Measurements from ENCODE around the gene HSBP1L1. TPM values are rescaled to one million over a fixed set of nuclear protein-coding genes. Genes with fewer than 3 reads are reported as not detected.
"Not testable (repeated sequence)": the region's sequence is repeated elsewhere in the genome, so short reads cannot be mapped to it uniquely, and the experiment has no call there.

HSBP1L1 gene
- total RNA-seq, 2 donors from 2014 or later, result 11.2 to 11.8 TPM

DNA sequence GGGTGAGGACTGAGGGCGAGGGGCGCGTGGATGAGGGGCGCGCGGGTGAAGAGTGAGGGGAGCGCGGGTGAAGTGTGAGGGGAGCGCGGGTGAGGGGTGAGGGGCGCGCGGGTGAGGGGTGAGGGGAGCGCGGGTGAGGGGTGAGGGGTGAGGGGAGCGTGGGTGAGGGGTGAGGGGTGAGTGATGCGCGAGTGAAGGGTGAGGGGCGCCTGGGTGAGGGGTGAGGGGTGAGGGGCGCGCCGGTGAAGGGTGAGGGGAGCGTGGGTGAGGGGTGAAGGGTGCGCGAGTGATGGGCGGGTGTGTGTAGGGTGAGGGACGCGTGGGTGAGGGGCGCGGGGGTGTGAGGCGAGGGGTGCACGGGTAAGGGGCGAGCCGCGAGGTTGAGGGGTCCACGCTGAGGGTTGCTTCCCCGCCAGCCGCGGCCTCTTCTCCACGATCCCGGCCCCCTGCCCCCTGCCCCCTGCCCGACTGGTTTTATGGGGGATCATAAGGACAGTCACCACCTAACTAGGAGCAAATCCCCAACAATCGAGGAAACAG, 11.9 kb upstream of the HSBP1L1 start:
- no peak overlapping the region for H3K27ac Mint-ChIP-seq
- peak overlapping the region; percentile 44 to 53 for H3K4me3 Mint-ChIP-seq

DNA sequence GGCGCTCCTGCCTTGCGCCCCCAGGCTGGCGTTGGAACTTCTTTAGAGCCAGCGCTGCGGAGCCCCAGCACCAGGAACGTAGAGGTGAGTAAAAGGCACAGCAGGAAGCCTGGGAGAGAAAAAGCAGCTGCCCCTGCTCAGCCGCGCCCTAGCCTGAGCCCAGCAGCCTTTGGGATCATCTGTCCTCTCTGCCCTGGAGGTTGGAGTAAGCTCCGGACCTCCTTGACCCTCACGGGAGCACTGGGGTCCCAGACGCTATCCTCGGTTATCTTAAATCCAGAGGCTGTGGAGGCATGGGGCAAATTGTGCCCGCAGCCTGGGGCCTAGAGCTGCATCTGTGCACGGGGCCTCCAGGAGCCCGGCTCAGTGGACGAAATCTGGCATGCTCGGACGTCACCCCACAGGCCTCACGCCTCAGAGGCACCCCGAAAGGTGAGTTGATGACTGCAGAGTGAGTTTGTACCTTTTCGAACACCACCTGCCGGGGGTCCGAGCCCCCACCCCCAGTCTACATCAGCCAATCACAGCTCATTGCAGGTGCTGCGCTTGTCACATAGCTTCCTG, 11.4 kb upstream of the HSBP1L1 start:
- no peak overlapping the region for H3K27ac Mint-ChIP-seq
- DNase-seq (no peak), ATAC-seq (replicated peaks in 1 of 2) (no peak)
- H3K36me3 Mint-ChIP-seq (ENCODE audit: insufficient read depth in 2 of 2), result peaks cover 3% of the 10 kb centered on the region in 2 donors
- peaks cover 42% of the 10 kb centered on the region for H3K4me1 Mint-ChIP-seq (ENCODE audit: low read depth)
- no peaks in the 10 kb centered on the region for H3K9me3 Mint-ChIP-seq
- peak overlapping the region in 1 of 2 donors; percentile 59 for H3K4me3 Mint-ChIP-seq
- H3K27me3 Mint-ChIP-seq (ENCODE audit: low read depth), result no peaks in the 10 kb centered on the region

More for the DNA sequence above, 11.9 kb upstream of the HSBP1L1 start:
- peaks cover 42% of the 10 kb centered on the region for H3K4me1 Mint-ChIP-seq (ENCODE audit: low read depth)
- H3K9me3 Mint-ChIP-seq, result no peaks in the 10 kb centered on the region
- no peaks in the 10 kb centered on the region for H3K27me3 Mint-ChIP-seq (ENCODE audit: low read depth)
- ATAC-seq (replicated peaks in 1 of 2), result no peak
- DNase-seq, result no peak
- peaks cover 3% of the 10 kb centered on the region in 2 donors for H3K36me3 Mint-ChIP-seq (ENCODE audit: insufficient read depth in 2 of 2)

DNA sequence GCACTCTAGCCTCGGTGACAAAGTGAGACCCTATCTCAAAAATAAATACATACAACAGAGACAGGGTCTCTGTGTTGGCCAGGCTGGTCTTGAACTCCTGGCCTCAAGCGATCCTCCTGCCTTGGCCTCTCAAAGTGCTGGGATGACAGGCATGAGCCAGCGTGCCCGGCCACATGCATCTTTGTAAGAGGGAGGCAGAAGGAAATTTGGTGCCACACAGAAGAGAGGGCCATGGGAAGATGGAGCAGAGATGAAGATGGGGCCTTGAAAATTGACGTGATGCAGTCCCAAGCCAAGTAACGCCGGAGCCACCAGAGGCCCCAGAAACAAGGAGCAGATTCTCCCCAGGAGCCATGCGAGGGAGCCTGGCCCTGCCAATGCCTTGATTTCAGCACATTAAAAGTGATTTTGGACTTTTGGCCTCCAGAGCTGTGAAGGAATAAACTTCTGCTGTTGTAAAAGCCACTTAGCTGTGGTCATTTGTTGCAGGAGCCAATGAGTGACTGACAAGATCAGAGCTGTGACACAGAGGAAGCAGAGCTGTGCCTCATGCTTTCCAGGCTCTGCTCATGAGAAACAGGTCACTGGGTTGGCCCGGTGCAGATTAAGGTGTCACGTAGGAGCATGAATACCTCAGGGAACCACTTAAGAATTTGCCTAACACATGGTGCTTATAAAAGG, 10.3 kb upstream of the HSBP1L1 start:
- ATAC-seq (replicated peaks in 1 of 2), result peak in 1 of 2 donors; percentile 46
- H3K36me3 Mint-ChIP-seq (ENCODE audit: insufficient read depth in 2 of 2), result peaks cover 0 to 1% of the 10 kb centered on the region in 2 donors
- DNase-seq, result peak; percentile 41 to 44
- no peaks in the 10 kb centered on the region for H3K9me3 Mint-ChIP-seq
- no peaks in the 10 kb centered on the region for H3K27me3 Mint-ChIP-seq (ENCODE audit: low read depth)
- no peak overlapping the region for H3K27ac Mint-ChIP-seq
- peaks cover 34% of the 10 kb centered on the region for H3K4me1 Mint-ChIP-seq (ENCODE audit: low read depth)
- H3K4me3 Mint-ChIP-seq, result no peak overlapping the region

DNA sequence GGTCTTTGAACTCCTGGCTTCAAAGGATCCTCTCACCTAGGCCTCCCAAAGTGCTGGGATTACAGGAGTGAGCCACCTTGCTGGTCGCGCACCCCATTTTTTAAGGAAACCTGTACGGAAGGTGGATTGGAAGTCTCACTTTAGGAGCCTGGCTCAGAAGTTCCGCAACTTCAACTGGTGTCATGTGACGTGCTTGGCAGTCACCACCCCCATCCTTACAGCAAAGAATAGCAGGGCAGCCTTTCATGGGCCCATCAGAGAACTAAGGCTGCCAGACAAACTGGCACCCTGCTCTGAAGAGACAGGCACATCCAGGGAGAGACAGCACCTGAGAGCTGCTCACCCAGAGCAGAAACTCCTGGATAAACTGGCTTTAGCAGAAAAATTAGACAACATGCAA, 9.7 kb upstream of the HSBP1L1 start:
- no peak overlapping the region for H3K27ac Mint-ChIP-seq
- H3K4me3 Mint-ChIP-seq, result peak overlapping the region in 1 of 2 donors; percentile 56
- H3K36me3 Mint-ChIP-seq (ENCODE audit: insufficient read depth in 2 of 2), result peaks cover 0 to 1% of the 10 kb centered on the region in 2 donors
- DNase-seq (no peak), ATAC-seq (replicated peaks in 1 of 2) (no peak)
- peaks cover 31% of the 10 kb centered on the region for H3K4me1 Mint-ChIP-seq (ENCODE audit: low read depth)
- H3K27me3 Mint-ChIP-seq (ENCODE audit: low read depth), result no peaks in the 10 kb centered on the region
- H3K9me3 Mint-ChIP-seq, result no peaks in the 10 kb centered on the region

DNA sequence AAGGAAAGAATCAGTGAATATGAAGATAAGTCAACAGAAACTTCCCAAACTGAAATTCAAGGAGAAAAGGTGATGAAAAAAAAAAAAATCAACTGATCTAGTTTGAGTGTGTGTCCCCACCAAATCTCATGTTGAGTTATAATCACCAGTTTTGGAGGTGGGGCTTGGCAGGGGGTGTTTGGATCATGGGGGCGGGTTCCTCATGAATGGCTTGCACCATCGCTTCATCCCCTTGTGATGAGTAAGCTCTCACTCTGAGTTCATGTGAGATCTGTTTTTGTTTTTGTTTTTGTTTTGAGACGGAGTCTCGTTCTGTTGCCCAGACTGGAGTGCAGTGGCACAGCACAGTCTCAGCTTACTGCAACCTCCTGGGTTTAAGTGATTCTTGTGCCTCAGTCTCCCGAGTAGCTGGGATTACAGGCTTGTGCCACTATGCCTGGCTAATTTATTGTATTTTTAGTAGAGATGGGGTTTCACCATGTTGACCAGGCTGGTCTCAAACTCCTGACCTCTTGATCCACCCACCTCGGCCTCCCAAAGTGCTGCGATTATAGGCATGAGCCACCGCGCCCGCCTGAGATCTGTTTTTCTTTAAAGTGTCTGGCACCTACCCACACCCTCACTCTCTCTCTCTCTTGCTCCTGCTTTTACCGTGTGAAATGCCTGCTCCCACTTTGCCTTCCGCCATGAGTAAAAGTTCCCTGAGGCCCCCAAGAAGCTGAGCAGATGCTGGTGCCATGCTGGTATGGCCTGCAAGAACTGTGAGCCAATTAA, 9.0 kb upstream of the HSBP1L1 start:
- no peaks in the 10 kb centered on the region for H3K27me3 Mint-ChIP-seq (ENCODE audit: low read depth)
- no peaks in the 10 kb centered on the region for H3K36me3 Mint-ChIP-seq (ENCODE audit: insufficient read depth in 2 of 2)
- DNase-seq (peak; percentile 54 to 55), ATAC-seq (replicated peaks in 1 of 2) (peak; percentile 11 to 42)
- peaks cover 31% of the 10 kb centered on the region for H3K4me1 Mint-ChIP-seq (ENCODE audit: low read depth)
- H3K27ac Mint-ChIP-seq, result peak overlapping the region; percentile 35
- no peaks in the 10 kb centered on the region for H3K9me3 Mint-ChIP-seq
- H3K4me3 Mint-ChIP-seq, result peak overlapping the region in 1 of 2 donors; percentile 56

DNA sequence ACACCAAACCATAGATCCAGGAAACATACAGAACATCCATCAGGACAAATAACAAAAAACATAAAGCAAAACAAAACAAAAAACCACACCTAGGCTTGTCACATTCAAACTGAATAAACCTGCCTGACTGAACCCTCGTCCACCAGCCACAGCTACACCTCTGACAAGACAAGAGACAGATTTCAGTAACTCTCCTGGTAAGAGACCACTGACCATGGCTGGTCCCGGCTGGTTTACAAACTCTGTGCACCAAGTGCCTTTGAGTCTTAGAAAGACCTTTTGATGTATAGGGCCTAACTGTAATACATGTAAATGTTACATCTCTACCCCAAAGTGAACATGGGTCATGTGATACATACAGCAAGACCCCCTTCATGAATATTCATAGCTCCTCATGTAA, 8.2 kb upstream of the HSBP1L1 start:
- Mint-ChIP-seq H3K9me3 (no peaks in the 10 kb centered on the region), H3K27ac (no peak overlapping the region), H3K4me1 (ENCODE audit: low read depth) (peaks cover 37% of the 10 kb centered on the region), H3K36me3 (ENCODE audit: insufficient read depth in 2 of 2) (no peaks in the 10 kb centered on the region), H3K4me3 (no peak overlapping the region), H3K27me3 (ENCODE audit: low read depth) (no peaks in the 10 kb centered on the region)
- DNase-seq, result no peak
- ATAC-seq (replicated peaks in 1 of 2), result no peak

DNA sequence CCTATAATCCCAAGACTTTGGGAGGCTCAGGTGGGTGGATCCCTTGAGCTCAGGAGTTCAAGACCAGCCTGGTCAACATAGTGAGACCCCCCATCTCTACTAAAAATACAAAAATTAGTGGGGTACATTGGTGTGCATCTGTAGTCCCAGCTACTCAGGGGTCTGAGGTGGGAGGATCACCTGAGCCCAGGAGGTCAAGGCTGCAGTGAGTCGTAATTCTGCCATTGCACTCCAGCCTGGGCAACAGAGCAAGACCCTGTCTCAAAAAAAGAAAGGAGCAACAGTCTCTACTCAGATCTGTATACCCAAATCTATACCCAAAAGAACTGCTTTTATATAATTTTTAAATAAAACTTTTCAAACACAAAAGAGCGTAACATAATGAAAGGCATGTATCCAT, 5.5 kb upstream of the HSBP1L1 start:
- no peaks in the 10 kb centered on the region for H3K36me3 Mint-ChIP-seq (ENCODE audit: insufficient read depth in 2 of 2)
- no peak overlapping the region for H3K4me3 Mint-ChIP-seq
- no peak for ATAC-seq (replicated peaks in 1 of 2)
- no peak overlapping the region for H3K27ac Mint-ChIP-seq
- H3K4me1 Mint-ChIP-seq (ENCODE audit: low read depth), result peaks cover 56% of the 10 kb centered on the region
- no peak for DNase-seq
- no peaks in the 10 kb centered on the region for H3K27me3 Mint-ChIP-seq (ENCODE audit: low read depth)
- no peaks in the 10 kb centered on the region for H3K9me3 Mint-ChIP-seq

DNA sequence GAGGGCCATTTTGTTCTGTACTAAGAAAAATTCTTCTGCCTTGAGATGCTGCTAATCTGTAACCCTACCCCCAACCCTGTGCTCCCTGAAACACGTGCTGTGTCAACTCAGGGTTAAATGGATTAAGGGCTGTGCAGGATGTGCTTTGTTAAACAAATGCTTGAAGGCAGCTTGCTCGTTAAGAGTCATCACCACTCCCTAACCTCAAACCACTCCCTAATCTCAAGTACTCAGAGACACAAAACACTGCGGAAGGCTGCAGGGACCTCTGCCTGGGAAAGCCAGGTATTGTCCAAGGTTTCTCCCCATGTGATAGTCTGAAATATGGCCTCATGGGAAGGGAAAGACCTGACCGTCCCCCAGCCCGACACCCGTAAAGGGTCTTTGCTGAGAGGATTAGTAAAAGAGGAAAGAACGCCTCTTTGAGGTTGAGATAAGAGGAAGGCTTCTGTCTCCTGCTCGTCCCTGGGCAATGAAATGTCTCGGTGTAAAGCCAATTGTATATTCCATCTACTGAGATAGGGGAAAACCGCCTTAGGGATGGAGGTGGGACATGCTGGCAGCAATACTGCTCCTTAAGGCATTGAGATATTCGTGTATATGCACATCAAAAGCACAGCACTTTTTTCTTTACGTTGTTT, 4.2 kb upstream of the HSBP1L1 start:
- not testable (repeated sequence) for H3K9me3 Mint-ChIP-seq; ATAC-seq (replicated peaks in 1 of 2); DNase-seq; H3K27ac Mint-ChIP-seq; H3K27me3 Mint-ChIP-seq (ENCODE audit: low read depth); H3K36me3 Mint-ChIP-seq (ENCODE audit: insufficient read depth in 2 of 2)
- peak overlapping the region; percentile 72 to 73 for H3K4me3 Mint-ChIP-seq
- peaks cover 47% of the 10 kb centered on the region for H3K4me1 Mint-ChIP-seq (ENCODE audit: low read depth)

DNA sequence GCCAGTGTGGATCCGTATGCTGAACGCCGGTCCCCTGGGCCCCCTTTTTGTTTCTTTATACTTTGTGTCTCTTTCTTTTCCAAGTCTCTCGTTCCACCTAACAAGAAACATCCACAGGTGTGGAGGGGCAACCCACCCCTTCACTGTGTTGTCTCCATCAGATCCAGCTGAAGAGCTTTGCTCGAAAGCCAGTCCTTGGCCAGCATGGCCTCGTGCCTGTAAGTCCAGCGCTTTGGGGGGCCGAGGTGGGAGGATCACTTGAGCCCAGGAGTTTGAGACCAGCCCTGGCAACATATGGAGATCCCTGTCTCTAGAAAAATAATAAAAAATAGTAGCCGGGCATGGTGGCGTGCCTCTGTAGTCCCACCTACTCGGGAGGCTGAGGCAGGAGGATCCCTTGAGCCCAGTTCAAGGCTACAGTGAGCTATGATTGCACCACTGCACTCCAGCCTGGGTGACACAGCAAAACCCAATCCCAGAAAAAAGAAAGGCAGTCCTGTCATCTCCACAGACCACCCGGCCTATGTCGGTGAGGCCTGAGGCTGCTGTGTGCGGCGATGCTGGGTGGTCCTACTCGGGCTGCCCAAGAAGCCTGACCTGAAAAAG, 3.4 kb upstream of the HSBP1L1 start:
- Mint-ChIP-seq H3K27me3 (ENCODE audit: low read depth) (no peaks in the 10 kb centered on the region), H3K27ac (no peak overlapping the region), H3K36me3 (ENCODE audit: insufficient read depth in 2 of 2) (no peaks in the 10 kb centered on the region), H3K4me1 (ENCODE audit: low read depth) (peaks cover 50% of the 10 kb centered on the region), H3K9me3 (no peaks in the 10 kb centered on the region), H3K4me3 (peak overlapping the region; percentile 72 to 73)
- ATAC-seq (replicated peaks in 1 of 2) (no peak), DNase-seq (no peak)

DNA sequence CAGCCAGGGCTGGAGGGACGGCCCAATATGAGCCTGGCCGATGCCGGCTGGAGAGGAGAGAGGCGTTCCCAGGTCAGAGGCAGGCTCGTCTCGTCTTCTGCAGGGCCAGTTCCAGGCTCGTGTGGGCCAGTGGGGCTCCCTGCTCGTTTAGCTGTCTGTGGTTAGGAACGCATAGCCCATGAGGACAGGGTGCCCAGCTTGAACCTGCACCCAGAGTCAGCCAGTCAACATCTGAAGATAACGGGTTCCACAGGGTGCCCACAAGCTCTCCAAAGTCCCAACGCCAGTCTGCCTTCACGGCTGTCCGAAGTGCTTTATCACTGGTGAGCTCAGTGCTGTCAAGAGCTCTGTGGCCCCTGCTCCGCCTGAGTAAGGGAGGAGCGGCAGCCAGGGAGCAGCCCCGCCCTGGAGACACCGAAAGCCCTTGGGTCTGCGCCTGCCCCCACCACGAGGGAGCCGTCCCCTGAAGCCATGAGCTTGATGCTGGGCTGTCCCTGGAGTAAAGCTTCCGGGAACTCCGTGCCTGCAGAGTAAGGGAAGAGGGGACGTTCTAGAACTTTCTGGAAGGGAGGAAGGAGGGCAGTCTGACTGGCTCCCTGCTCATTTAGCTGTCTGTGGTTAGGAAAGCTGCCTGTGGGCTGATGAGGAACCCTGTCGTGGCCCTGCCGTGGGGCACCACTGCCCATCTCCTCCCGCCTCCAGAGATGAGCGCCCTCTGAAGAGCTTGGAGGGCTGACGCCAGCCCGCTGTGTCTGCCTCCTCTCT, 2.7 kb upstream of the HSBP1L1 start:
- ATAC-seq (replicated peaks in 1 of 2) (no peak), DNase-seq (peak in 1 of 2 donors; percentile 41)
- Mint-ChIP-seq H3K27me3 (ENCODE audit: low read depth) (no peaks in the 10 kb centered on the region), H3K4me1 (ENCODE audit: low read depth) (peaks cover 50% of the 10 kb centered on the region), H3K9me3 (no peaks in the 10 kb centered on the region), H3K36me3 (ENCODE audit: insufficient read depth in 2 of 2) (no peaks in the 10 kb centered on the region), H3K27ac (no peak overlapping the region), H3K4me3 (no peak overlapping the region)

DNA sequence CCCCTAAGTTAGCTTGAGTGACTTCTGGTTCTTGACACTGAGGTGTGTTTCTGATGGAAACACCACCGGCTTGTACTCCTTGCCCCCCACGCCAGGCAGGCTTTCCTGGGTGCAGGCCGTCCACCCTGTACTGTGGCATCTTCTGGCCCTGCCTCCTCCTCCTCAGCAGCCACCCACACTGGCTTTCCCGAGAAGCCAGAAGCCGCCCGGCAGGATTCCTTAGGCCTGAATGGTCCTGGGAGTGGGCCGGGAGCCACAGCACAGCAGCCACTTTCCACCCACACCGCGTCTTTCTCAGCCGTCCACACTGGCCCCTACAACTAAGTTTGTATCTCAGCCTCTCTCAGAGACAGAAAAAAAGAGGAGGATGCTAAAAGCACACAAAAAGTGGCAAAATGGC, 2.1 kb upstream of the HSBP1L1 start:
- Mint-ChIP-seq H3K27ac (no peak overlapping the region), H3K4me3 (peak overlapping the region; percentile 7 to 84), H3K36me3 (ENCODE audit: insufficient read depth in 2 of 2) (no peaks in the 10 kb centered on the region), H3K4me1 (ENCODE audit: low read depth) (peaks cover 51% of the 10 kb centered on the region), H3K9me3 (no peaks in the 10 kb centered on the region), H3K27me3 (ENCODE audit: low read depth) (no peaks in the 10 kb centered on the region)
- ATAC-seq (replicated peaks in 1 of 2), result no peak
- DNase-seq, result no peak

Measured in activated T-cell treated with anti-CD3 and anti-CD28 coated beads, Interleukin-2, amount 50 U/mL, for 72 hours (primary cell).